Kasumi-1 (cell line): ENCODE measurements around the gene CELF4.

Experiments used
- DNase-seq, 2 experiments: peaks; one replicate each; lab custom pipeline; 2025; lab: John Stamatoyannopoulos, UW

Gene CELF4

DNA sequence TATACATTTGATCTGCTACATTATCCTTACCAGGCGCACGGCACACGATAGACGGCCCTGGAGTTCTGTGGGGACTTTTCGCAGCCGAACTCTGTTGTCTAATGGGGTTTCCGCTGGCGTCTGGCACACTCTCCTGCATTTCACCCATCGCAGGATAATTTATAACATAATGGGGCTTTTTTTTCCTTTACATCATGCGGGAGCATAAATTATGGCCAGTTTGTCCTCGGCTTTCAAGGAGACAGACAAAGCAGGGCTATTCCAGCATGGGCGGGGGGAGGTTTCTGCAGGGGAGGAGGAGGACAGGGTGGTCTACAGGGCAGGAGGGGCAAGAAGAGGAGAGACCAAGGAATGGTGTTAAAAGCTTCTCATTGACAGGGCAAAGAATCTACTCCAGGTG, 279.8 kb downstream of the CELF4 start:
- DNase-seq: no peak

DNA sequence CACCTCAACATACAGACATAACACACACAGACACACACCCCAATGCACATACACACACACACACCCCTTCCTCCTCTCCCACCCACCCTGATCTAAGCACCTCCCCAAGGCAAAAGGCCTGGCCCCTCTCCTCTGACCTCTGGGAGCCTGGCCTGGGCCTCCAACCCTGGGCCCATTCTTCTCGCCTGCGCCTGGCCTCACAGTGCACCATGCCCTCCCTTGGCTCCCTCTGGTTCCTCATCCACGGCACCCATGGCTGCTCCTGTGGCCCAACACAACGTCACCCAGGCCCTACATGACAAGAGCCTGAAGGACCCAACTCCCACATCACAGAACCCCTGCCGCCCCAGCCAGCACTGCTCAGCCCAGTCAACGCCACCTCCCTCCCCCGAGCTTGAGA, 281.3 kb downstream of the CELF4 start:
- no peak for DNase-seq

DNA sequence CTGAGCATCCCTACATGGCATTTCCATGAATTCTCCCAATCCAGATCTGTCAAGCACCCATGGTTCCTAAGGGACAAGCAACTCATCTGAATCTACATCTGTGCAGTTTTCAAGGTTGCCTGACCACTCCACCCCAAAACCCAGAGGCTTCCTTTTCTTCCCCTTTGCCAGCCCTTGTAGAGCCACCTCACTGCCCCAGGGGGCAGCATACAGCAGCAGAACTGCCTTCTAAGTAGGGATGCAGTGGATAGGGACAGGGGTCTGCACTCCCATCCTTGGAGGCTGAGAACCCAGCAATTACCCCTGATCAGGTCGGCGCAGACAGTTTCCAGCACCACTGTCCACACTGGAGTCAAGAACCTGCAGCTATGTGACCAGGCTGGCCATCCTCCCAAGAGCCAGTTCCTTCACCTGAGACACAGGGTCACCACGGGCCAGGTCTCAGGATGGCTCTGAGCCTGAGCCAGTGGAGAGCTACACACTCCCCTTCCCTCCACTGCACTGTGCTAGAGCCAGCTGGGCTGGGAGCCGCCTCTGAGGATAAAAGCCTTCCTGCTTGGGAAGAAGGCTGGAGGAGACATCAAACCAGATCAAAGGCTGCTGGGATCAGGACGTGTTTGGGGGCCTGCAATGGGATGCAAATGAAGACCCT, 283.1 kb downstream of the CELF4 start:
- DNase-seq: peak in 1 of 2 experiments; percentile 24

DNA sequence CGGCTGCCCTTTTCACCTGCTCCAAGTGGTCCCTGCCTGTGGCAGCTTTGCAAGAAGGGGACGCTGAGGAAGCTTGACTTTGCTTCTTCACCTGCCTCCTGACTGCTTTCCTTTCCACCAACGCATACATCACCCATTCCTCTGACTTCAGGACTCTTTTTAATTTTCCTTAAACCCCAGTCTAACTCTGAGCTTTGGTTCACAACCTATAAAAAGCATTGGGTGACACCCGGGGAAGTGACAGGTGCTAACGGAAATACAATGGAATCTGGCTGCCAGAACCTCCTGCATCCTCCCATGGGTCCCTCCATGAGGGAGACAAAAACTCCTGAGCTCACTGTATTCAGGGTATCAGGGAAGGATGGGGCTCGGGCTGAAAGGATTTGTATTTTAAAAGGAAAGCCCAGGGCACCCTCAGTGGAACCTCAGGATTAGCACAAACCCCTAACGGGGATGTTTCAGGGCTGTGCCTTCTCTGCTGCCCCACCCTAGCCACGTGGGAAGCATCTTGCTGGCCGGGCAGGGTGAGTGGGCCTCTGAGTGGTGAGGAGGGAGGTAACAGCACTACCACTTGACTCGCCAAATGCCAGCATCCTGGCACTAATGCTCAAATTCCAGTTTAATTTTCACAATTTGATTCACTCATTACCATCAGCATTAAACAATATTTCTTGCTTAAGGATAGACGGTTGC, 284.8 kb downstream of the CELF4 start:
- DNase-seq: no peak

DNA sequence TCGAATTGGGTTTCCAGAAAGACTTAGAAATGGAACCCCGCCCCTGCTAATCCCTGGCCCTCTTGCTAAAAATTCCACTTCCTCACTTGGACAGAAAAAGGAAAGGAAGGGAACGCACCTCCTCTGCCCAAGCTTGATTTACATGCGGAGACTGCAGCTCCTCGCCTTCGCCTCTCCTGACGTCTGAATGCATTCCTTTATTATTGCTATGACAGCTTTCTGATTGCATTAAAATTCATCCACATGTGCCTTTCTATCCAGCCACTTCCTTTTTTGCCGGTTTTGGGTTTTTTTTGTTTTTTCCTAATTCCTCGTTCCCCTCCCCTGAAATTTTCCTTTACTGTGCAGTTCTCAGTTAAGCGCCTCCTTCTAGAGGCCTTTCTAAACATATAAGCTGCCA, 287.8 kb downstream of the CELF4 start:
- DNase-seq: no peak

DNA sequence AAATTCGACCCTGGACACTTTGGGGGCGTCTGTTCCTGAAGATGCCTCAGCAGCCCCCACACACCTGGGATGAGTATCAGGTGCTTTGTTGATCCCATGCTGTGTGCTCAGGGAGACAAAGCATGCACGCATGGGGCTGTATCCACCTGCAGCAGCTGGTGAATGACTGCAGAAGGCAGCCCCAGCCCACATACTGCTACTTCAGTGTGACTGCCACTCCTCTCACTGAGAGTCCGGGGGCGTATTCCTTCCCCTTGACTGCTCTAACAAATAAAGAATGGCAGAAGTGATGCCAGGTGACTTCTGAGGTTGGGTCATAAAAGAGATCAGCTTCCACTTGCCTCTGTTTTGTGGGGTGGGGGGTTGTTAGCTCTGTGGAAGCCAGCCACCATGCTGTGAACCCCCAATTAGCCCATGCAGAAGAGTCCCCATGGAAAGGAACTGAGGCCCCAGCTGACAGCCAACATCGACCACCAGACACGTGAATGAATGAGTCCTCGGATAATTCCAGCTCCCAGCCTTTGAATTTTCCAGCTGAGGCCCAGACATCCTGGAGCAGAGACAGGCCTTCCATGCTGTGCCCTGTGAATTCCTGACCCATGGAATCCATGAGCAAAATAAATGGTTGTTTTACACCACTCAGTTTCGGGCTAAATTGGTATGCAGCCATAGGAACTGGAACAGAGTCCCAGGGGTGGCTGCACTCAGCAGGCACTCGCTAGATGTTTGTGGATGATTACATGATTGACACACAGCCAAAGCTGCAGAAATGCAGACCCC, 289.3 kb downstream of the CELF4 start:
- no peak for DNase-seq

DNA sequence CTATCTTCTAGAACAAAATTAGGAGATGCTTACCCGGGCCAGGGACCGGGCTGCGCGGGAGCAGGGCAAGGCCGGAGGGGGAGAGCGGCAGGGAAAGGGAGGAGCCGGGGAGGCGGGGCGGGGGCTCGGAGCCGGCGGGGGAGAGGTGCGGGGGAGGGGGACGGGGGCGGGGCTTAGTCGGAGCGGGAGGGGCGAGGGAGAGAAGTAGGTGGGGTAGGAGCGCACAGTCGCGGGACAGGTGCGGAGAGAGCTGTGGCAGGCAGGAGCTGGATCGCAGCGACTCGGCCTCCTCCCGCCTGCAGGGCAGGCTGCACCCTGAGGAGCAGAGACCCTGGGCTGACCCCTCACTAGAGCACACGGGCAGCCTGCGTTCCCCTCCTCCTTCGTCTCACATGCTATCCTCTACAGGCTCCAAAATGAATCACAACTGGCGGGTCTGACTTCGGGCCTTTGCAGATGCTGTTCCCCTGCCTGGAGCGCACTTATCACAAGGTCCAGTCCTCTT, 290.3 kb downstream of the CELF4 start:
- DNase-seq: no peak

DNA sequence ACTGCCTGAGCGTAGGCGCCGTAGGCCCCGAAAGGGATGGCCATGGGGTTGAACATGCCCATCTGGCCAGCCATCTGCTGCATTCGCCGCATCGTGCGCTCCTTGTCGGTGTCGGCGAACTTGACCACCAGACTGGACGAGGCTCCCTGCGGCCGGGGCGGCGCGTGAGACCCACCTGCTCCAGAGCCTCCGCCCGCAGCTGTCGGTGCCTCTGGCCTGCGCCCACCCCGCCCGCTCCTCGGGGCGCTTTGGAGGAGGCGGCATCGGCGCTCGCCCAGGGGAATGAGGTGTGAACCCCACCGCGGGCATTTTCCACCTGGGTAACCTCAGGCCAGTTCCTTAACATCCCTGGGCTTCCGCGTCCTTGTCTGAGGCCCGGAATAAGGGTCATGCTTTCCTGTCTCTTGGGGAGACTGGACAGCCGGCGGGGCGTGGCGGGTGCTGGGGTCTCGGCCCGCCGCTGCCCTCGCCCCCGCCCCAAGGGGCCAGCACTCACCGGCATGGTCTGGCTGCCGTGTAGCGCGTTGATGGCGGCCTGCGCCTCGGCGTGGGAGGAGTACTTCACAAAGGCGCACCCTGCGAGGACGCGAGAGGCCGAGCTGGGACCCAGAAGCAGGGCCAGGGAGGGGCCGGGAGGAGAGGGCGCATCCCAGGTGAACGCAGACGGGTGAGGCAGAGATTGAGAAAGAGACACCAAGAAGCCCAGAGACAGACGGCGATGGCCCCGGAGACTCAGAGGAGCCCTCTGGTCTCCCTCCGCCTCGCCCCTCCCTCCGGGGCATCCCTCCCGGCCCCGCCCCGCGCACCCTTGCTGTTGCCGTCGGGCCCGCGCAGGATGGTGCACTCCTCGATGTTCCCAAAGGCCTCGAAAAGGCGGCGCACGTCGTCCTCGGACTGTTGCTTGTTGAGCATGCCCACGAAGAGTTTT, 291.0 kb downstream of the CELF4 start:
- DNase-seq: no peak

DNA sequence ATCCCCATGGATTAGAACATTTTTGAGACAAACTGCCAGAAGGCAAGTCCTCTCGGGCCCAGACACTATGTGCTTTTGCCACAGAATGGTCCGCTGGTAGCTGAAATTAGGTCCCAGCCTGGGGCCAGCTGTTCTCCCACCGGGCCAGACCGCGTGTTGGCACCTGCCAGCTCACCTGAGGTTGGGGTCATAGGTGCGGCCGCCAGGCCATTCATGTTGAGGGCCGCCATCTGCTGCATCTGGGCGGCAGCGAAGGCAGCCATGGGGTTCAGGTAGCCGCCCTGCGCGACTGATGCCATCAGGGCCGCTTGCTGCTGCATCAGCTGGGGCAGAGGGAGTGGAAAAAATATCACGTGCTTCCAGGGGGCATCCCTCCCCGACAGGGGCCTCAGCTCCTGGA, 292.8 kb downstream of the CELF4 start:
- DNase-seq: no peak

DNA sequence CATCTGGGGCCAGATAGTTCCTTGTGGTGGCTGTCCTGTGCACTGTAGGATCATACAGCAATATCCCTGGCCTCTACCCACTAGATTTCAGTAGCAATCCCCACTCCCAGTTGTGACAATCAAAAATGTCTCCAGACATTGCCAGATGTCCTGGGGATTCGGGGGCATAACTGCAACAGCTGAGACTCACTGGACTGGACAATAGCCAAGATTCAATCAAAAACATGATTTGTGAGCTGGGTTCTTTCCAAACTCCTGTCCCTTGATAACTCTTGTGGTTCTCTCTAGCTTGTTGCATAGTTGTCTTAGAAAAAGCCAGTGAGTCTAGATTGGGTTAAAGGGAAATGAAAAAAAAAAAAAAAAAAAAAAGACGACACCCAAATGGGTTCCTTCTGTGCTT, 293.4 kb downstream of the CELF4 start:
- no peak for DNase-seq

DNA sequence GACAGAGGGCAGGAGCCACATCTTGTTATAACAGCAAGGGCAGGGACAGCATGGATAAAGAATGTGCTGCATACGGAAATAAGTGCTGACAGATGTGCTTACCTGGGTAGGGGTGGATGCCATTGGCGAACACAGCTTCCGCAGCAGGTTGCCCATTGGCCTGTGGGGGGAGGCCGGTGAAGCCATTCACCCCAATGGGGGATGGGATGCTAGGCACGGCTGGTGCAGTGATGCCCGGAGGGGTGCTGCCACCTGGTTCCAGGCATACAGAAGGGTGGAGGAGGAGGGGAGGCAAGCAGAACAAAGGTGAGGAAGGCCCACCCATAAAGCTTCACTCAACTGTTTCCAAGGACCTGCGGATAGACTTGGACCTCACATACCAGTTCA, 294.9 kb downstream of the CELF4 start:
- no peak for DNase-seq

DNA sequence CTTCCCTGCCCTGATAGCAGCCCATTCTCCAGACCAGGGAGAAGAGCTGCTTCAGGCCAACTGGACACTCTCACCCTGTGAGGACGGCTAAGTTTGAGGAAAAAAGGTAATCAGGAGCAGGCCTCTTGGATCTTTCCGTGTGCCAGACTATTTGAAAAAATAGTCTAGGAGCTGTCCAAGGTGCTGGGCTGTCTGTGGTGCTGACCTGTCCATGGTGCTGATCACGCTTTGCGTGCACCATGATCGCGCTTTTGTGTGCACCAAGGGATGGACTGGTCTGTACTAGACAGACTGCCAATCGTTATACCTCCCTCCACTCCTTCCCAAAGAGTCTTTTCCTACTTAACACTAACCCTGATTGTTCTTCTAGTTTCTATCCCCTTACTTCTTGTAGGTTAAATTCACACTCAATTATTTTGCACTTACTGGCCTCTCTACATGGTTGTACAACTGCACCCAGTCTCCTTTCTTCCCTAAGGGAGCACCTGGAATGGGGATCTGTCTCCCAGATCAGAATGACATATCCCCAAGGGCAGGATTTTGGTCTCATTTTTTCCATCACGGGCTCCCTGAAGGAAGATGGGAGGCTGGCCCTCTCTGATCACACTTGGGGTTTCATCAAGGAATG, 295.4 kb downstream of the CELF4 start:
- peak; percentile 54 to 64 for DNase-seq

DNA sequence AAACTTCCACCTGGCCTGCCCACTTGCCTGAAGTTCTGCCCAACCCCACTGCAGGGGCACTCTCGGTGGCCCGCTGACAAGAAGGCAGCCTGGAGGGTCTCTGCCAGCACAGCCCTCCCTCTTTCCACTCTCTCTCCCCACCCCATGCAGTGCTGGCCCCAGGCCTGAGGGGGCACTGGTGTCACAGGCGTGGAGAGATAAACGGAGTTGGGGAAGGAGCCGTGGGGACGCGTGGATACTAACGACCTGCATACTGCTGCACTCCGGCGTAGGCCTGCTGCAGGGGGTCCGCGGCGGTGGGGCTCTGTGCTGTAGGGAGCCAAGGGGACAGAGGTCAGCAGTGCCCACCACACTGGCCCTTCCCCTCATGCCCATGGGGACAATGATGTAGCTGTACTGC, 299.3 kb downstream of the CELF4 start:
- DNase-seq: no peak

DNA sequence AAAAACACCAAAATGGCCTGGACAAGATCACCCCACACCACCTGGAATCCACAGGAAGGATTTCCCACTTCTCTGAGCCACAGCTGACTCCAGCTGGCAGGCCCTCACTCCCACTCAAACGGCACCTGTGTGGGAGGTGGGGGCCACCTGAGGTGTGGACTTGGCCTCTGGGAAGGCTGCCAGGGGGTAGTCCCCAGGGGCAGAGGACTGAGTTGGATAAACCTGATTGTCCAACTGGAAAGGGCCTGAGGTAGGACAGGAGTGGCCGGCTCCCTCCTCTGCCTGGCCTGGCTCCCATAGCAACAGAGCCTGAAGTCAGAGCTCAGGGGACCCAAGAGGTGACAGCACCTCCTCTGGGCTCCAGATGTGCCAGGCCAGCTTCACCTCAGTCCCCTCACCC, 300.2 kb downstream of the CELF4 start:
- no peak for DNase-seq

DNA sequence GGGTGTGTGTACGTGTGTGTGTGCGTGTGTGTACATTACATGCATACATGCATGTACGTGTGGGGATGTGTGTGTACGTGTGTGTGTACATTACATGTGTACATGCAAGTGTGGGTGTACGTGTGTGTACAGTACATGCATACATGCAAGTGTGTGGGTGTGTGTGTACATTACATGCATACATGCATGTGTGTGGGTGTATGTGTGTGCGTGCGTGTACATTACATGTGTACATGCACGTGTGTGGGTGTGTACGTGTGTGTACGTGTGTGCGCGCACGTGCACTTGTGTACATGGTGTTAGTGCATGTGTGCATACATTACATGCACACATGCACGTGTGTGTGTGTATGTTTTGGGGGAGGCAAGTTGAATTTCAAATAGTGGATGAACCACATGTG, 300.6 kb downstream of the CELF4 start:
- DNase-seq: no peak

DNA sequence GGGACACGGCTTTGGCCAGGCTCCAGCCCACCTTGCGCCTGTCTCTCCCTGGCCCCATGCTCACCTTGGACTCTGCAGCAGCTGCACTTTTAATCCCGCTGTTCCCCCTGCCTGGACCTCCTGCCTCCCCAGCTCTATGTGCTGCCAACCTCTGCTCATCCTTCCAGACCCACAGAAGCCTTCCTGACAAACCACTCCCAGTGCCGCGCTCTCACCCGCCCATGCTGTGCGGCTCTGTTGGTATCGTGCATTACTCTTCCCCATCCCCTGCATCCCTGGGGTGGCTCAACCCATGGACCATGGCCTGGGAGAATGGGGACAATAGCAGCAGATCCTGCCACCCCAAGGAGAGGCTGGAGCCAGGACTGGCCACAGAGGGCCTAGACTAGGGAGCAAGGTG, 303.6 kb downstream of the CELF4 start:
- DNase-seq: no peak

DNA sequence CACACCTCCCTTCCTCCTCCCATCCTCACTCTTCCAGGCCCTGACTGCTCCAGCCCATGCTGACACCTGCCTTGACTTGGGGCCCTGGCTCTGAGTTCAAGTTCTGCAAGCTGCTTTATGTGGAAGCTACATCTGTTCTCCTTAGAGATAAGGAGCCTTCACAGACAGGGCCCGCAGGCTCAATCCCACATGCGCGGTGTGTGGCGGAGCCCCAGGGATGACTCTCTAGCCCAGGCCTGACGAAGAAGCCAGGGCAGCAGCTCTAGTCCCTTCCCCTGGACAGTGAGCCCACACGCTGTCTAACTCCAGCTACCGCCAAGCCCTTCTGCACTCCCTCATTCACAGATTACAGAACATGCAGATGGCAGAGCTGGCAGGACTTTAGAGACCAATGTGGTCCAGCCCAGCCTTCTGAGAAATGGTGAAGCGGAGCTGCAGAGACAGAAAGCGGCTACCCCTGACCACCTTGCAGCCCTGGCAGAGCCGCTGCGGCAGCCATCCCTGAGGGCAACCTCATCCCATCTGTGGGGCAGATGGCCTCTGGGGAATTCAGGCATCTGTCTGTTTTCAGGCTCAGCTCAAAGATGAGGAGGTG, 304.3 kb downstream of the CELF4 start:
- DNase-seq: no peak

DNA sequence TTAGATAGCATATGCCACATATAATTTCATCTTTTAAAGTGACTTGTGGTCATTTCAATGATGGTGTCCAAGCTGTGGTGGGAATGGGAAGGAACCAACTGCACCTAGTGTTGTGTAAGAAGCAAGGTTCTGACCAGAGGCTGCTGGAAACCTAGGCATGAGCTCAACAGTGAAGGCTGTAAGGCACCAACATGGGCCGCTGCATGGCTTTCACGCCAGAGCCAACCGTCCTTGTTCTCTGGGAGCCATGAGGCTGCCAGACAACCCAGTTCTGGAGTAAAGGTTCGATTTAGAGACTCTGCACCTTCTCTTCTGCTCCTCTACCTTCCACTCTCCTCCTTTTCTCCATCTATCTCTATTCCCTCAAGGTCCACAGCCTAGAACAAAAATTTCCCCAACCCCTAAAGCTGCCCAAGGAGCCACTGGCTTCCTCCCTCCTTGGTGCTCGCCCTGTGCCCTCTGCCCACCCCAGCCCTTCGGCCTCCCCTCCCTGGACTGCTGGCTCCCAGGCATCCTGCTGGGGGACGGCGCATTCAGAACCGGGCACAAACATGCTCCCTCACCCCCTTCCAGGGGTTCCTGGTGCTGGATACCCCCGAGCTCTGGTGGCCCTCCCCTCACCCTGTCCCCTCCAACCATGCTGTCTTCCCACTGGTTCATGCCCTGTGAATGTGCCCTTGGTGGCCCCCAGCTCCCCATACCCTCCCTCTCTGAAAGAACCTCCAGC, 305.1 kb downstream of the CELF4 start:
- DNase-seq: no peak

DNA sequence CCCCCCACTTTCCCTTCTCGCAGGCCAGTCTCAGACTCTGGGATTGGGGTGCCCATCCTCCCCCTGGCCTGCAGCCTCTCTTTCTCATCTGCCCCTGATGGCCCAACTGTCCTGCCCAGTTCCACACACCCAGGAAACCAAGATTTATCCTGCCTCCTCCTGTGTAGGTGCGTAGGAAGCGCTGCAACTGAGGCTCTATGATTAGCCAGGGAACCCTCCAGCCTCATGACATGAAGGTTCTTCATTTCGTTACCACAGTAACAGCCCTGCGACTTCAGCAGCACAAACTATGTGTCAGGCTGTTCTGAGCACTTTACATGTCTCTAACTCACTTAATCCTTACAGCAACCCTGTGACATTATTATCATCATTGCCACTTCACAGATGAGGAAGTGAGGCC, 305.9 kb downstream of the CELF4 start:
- no peak for DNase-seq

DNA sequence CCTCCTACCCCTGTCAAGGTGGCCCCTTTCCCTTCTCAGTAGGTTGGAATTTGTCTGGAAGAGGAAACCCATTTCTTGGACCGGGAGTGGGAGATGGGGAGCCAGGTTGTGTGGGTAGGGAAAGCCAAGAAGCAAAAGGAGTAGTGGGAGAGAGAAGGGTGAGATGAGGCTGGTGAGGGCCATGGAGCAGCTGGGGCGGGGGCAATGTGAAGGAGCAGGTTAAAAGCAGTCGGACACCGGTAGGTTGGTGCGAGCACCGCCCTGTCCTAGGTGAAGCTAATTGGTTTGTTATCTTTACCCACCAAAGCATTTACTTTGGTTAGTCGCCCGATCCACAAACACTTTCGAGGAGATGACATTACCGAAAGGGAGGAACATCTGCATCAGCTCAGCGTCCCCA, 306.8 kb downstream of the CELF4 start:
- no peak for DNase-seq
